ENCODE data around the gene RPF1. TPM values are rescaled to one million over a fixed set of nuclear protein-coding genes. Genes with fewer than 3 reads are reported as not detected.

RPF1 gene
- total and polyA plus RNA-seq, 2 of the 4 experiments (the other 2 are of a cell fraction), result 28.4 to 30.3 TPM

- no peak for TF ChIP-seq ELK1 (IDR thresholded peaks at IDR 0.05; ENCODE audit: borderline replicate concordance, low read depth, low read length)
- 0 out of 2 replicates have a peak, but pooled peaks have one; percentile 17 for TF ChIP-seq MXI1 (IDR thresholded peaks at IDR 0.05; ENCODE audit: borderline replicate concordance, low read depth, low read length)
These were observed 27.1 kb downstream of the RPF1 start, which contains the start of the genes GNG5 and SPATA1 (continued) for GRCh38 chr1:84506002-84506728.

Data from IMR-90 (cell line).